Stimulated activated CD4-positive, alpha-beta T cell treated with anti-CD3 and anti-CD28 coated beads, TNF-alpha, amount 100 ng/mL, for 48 hours (primary cell): ENCODE measurements around the gene RRM1.
"Not testable (repeated sequence)": the region's sequence is repeated elsewhere in the genome, so short reads cannot be mapped to it uniquely, and the experiment has no call there.

Source experiments
- DNase-seq, 3 donors: peaks; one replicate each; pipeline ENCODE4 v3.0.0-alpha.2; 2020; ENCODE audit warnings: low read depth in 3 of 3

Gene RRM1

DNA sequence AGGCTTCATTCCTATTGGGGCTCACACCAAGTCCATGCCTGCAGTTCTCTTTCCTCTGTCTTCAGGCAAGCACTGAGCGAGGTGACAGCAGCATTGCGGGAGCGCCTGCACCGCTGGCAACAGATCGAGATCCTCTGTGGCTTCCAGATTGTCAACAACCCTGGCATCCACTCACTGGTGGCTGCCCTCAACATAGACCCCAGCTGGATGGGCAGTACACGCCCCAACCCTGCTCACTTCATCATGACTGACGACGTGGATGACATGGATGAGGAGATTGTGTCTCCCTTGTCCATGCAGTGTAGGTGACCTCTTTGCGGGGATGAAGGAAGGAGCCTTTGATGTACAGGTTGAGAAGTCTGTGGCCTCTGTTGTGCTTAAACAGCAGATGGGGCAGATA lies 11.4 kb upstream of the RRM1 start:
- no peak for DNase-seq

DNA sequence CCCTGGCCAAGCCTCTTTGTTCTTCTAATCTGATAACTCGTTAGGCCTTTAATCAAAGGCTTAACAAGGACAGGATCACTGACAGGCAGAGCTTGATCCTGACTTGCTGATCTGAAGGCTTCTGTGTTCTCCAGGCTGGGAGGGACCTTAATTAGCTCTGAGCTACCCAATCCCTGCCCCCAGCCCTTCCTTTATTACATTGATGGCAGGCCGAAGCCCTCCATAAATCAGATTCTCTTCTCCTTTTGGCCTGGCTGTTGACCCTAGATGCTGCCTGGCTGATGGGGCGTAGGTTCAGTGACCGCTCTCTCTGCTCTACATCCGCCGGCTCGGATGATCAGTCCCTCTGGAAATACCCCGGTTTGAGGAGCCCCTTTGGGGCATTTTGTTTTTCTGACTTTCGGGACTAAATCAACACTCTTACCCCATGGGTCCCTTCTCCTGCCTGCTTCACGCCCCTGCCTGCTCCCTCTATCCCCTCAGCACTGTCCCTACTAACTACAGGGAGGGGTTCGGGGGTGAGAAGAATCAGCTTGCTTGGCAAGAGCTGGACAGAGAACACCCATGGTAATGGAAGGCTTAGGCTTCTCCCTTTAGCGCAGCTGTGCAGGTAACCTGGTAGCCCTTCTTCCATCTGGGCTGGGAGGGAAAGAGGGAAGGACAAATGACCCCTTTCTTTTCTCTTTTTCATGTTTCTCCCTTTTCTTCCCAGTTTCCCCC lies 10.0 kb upstream of the RRM1 start:
- DNase-seq: no peak

DNA sequence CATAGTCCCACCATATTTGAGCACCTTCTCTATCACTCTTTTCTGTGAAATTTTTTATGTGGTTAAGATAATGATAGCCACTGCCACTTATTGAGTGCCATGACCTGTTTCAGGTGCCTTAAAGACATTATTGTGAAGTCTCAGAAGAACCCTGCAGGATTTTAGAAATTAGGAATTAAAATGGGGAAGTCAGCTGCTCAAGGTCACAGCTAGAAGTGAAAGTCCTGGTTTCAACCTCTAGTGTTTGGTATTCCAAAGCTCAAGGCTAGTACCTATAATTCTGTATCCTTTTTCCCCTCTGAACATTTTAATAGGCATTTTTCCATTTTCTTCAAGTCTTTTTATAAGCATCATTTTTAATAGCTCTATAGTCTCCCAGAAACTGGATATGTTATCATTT lies 9.0 kb upstream of the RRM1 start:
- DNase-seq: no peak

DNA sequence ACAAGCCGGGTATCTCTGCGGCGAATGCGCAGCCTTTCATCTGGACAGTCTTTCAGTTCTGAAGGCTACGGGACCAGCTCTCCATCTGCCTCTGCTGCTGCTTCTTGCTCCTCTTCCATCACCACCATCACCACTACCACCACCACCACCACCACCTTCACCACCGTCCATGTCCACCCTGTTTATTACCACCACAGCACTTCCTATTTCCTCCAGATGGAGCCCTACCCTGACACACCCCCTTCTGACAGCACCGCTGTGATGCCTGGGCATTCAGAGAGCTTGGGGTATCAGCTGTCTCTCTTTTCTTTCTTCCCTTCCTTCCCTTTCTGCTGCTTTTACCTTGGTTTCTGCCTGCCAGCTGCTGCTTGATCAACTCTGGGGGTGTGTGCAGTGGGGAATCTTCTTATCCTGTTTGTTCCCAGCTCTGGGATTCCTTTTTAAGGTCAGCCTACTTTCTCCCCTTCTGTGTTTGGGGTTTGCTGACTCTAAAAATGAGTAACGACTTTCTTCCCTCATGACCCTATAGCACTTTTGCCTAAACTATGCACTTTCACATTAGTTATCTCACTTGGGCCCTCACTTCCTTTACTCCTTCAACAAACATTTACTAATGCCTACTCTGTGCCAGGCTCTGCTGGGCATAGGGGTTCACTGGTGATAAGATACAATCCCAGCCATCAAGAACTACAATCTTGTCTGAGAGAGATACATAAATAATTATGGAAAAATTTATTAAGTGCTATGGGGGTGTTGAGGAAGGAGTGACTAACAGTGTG lies 7.8 kb upstream of the RRM1 start:
- DNase-seq: no peak

DNA sequence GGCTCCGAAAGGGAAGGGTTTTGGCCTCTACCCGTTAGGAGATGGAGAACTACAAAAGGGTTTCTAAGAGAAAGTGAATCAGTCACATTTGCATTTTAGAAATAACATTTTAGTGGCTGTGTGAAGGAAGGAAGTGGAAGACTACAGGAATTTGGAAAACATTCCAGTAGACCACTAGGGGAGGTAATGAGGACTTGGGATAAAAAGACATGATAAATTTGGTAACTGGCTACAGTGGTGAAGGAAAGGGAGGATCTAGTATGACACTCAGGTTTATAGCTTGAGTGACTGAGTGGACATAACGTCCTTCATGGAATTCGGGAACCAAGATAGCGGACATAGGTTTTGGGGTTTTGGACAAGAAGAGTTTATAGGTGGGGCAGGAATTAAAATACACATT lies 7.0 kb upstream of the RRM1 start:
- no peak for DNase-seq

DNA sequence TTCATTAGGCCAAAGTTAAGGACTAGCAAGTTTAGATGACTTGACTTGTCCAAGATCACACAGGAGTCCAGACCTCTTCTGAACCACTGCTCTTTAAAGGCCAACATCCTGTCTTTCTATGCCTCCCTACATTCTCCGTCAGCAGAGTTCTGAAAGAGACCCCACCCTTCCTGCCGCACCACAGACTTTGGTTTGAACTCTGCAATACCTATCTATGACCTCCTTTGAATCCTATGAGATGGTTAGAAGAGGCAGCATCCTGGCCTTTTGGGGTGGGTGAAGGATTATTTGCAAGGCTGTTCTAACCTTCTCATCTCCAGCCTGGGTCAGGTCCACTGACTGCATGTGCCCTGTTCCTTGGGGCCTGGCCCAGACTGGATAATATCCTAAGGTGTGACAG lies 4.3 kb upstream of the RRM1 start:
- no peak for DNase-seq

DNA sequence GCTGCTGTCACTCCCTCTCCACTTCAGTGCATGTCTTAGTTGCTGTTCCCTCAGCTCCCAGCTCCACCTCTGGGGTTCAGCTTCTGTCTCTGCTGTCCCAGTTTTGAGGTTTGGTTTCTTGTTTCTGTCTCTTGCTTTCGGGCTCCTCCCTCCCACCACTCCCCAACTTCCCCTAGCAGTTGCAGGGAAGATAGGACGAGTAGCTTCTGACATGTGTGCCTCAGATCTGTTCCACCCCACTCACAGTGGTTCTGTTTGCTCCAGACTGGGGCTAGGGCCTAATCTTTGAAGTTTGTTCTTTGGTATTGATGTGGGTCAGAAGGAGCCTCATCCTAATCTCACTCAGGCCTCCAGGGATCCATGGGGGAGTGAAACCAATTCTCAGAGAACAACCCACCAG lies 2.6 kb upstream of the RRM1 start:
- no peak for DNase-seq

DNA sequence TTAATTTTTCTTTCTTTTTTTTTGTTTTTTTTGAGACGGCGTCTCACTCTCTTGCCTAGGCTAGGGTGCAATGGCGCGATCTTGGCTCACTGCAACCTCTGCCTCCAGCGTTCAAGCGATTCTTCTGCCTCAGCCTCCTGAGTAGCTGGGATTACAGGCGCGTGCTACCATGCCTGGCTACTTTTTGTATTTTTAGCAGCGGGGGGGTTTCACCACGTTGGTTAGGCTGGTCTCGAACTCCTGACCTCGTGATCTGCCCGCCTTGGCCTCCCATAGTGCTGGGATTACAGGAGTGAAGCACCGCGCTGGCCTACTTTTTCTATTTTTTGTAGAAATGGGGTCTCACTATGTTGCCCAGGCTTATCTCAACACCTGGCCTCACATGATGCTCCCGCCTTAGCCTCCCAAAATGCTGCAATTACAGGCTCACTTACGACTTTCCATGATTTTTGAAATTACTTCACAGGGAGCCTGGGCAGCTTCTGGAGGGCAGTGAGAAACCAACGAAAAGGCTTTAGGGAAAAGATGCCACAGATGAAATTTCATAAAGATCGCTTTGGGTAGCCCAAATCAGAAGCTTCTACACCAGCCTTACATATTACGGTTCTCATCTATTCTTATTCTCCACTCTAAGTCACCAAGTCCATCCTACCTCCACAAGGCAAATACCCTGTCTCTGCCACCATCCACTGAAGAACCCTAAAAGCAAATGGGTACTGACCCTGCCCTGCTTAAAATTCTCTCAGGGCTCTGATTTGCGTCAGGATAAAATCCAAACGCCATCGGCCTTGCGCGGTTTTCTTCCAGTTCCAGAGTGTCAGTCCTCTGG lies 866 bp upstream of the RRM1 start:
- DNase-seq: no peak

DNA sequence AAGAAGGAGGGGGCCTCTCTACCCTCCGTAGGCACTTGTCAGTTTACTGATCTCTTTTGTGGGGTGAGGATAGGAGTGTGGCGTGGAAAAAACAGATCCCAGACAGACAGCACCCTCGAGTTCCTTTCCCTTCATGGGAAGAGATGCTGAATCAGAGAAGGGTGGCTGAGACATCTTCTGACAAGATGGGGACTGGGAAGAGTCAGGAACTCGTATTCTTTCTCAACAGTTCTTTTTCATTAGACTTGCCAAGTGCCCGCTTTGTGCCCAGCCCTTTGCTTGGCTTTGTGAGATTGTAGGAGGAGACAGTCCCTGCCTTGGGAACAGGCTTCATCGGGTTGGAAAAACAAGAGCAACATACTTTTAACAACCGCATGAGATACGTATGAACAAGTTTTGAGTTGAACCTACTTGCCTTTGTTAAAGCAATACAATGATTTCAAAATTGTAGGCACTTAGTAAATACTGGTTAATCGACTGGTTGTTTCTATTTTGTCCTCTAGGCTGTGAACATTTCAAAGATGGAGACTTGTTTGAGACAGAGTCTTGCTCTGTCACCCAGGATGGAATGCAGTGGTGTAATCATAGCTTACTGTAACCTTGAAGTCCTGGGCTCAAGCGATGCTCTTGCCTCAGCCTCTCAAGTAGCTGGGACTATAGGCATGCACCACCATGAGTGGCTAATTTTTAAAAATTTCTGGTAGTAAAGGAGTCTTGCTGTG lies 1.1 kb downstream of the RRM1 start:
- DNase-seq: no peak

DNA sequence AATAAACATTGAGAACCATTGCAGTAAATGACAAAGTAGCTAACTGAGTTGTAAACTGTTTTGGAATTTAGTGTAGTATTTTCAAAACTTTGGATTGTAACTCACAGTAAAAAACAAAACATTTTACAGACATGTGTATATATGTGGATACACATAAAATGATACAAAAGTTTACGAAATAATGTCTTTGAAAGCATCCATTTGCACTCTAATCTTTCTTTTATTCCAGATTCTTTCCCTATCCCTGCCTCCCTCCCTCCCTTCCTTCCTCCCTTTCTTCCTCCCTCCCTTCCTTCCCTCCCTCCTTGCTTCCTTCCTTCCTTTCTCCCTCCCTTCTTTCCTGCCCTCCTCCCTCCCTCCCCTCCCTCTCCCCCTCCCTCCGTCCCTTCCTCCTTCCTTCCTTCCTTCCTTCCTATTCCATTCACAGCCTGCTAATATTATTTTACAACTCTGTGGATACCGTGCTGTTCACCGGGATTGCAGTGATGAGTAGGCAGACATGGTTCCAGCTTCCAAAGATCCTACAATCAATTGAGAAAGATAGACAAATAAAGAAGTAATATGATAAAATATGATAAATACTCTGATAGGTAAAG lies 3.5 kb downstream of the RRM1 start:
- no peak for DNase-seq

DNA sequence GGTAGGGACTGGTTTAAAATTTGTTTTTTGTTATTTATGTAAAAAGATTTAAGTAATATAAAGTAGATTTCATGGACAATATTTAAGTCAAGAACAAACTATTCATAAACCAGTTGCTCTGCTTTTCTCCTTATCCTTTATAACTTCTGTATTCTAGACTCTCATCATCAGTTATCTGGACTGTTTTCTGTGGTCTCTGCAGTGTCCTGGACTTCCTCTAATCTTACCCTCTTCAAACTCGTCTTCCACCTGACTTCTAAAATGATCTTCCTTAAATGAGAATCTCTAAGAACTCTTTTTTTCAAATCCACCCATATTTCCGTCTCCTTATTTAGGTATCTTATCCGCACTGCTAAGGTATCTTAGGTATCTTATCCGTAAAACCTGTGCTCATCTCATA lies 8.1 kb downstream of the RRM1 start:
- no peak for DNase-seq

DNA sequence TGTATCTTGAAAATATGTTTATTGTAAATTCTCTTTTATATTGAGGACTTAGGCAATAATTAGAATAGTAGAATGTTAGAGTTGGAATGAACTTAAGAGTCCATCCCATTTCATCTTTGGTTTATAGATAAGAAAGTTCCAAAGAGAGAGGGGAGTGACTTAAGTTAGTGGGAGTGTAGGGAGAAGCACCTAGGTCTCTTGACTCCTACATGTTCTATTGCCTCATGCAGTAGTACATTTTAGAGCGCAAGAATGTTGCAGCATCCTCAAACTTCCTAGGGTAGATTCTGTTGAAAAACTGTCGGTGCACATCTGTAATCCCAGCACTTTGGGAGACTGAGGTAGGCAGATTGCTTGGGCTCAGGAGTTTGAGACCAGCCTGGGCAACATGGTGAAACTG lies 8.7 kb downstream of the RRM1 start:
- no peak for DNase-seq

DNA sequence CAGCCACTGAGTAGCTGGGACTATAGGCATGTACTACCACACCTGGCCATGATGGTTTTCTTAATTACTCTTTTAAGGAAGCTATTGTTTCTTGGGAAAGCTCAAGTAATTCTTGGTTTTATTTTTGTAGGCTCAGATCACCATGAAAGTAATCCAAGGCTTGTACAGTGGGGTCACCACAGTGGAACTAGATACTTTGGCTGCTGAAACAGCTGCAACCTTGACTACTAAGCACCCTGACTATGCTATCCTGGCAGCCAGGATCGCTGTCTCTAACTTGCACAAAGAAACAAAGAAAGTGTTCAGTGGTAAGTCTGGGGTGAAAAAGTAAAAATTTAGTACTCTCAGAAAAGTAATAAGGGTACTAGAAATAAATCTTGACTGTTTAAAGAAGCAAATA lies 11.3 kb downstream of the RRM1 start:
- DNase-seq: no peak

DNA sequence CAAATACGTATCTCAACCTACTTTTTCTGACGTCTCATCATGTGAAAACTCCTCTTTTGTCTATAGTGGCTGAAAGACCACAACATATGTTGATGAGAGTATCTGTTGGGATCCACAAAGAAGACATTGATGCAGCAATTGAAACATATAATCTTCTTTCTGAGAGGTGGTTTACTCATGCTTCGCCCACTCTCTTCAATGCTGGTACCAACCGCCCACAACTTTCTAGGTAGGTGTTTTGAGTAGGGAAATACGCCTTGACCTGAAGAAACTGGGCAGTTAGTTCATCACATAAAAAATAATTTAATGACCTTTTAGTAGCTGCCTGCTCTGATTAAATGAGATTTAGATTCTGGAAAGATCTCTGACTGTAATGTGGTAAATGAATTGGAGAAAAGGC lies 17.2 kb downstream of the RRM1 start:
- DNase-seq: no peak

DNA sequence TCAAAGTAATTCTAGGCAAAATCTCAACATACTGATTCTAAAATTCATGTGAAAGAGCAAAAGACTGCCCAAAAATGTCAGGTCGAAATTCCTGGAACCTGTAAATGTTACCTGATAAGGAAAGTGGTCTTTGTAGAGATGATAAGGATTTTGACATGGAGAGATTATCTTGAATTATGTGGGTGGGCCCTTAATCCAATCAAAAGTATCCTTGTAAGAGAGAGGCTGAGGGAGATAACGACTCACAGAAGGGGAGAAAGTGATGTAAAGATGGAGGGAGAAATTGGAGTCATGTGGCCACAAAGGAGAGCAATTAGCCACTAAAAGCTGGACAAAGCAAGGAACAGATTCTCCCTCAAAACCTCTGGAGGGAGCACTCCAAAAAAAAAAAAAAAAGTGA lies 20.5 kb downstream of the RRM1 start:
- no peak for DNase-seq

DNA sequence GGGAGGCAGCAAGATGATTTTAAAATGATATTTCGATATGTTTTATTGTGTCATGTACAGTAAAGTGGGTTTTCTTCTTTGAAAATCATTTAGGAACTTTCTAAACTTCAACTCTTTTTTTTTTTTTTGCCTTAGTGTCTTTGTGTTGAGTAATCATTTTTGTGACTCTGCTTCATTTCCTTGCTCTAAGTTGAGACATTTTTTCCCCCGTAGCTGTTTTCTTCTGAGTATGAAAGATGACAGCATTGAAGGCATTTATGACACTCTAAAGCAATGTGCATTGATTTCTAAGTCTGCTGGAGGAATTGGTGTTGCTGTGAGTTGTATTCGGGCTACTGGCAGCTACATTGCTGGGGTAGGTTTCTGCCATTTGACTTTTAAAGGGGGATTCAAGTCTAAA lies 23.5 kb downstream of the RRM1 start:
- DNase-seq: no peak

DNA sequence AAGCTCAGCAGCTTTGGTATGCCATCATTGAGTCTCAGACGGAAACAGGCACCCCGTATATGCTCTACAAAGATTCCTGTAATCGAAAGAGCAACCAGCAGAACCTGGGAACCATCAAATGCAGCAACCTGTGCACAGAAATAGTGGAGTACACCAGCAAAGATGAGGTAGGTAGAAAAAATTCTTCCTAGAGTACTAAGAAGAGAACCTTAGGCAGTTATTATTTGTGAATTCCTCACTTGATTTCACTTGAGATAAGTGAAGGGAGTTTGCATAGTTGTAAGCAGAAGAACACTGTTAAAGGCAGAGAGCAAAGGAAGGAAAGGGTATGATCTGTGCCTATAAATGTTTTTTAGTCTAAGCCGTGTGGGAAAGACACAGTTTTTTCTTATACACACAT lies 28.6 kb downstream of the RRM1 start:
- no peak for DNase-seq

DNA sequence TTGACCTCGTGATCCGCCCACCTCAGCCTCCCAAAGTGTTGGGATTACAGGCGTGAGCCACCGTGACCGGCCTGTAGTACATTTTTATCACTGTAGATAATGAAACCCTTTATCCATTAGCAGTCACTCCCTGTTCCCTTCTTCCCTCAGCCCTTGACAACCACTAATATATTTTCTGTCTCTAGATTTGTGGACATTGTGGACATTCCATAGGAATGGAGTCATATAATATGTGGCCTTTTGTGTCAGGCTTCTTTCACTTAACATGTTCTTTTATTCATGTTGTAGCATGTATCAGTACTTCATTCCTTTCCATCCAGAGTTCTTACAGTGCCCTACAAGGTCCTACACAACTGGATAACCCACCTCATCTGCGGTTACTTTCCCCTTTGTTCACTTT lies 30.5 kb downstream of the RRM1 start:
- DNase-seq: no peak

DNA sequence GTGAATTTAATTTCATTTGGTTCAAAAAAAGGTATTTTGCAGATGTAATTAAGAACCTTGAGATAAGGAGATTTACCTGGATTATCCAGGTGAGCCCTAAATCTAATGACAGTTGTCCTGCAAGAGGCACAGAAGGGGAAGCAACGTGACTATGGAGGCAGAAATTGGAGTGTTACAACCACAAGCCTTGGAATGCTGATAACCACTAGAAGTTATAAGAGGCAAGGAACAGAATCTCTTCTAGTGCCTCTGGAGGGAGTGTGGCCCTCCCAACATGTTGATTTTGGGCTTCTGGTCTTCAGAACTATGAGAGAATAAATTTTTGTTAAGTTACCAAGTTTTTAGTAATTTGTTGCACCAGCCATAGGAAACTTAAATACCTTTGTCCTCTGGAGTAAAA lies 32.8 kb downstream of the RRM1 start:
- DNase-seq: no peak

DNA sequence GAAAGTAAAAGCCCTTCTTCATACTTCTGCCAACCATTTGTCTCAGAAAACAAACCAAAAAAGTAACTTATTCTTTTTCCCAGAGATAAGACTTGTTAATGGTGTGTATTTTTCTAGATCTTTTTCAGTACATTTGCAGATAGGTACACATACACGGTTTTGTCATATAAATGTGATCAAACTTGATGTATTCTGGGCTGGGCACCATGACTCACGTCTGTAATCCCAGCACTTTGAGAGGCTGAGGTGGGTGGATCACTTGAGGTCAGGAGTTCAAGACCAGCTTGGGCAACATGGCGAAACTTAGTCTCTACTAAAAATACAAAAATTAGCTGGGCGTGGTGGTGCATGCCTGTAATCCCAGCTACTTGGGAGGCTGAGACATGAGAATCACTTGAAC lies 35.6 kb downstream of the RRM1 start:
- DNase-seq: not testable (repeated sequence)

DNA sequence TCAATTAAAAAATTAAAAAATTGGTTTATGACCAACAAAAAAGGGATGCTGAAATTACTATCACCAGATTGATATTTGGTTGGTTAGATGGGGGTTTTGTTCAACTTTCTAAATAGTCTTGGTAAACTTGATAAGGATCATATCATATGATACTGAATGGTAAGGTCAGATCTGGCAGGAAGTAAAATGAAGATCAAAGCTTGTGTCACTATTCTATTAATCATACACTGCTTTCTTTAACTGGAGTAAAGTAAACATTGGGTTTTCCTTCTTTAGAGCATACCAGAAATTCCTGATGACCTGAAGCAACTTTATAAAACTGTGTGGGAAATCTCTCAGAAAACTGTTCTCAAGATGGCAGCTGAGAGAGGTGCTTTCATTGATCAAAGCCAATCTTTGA lies 40.2 kb downstream of the RRM1 start:
- no peak for DNase-seq

DNA sequence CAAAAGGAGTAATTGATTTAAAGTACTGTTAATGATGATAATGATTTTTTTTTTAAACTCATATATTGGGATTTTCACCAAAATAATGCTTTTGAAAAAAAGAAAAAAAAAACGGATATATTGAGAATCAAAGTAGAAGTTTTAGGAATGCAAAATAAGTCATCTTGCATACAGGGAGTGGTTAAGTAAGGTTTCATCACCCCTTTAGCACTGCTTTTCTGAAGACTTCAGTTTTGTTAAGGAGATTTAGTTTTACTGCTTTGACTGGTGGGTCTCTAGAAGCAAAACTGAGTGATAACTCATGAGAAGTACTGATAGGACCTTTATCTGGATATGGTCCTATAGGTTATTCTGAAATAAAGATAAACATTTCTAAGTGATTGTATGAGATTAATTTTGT lies 43.9 kb downstream of the RRM1 start:
- no peak for DNase-seq
